A549 (cell line): Measurements from ENCODE around the gene EXT2. TPM values are rescaled to one million over a fixed set of nuclear protein-coding genes. Genes with fewer than 3 reads are reported as not detected.

Experiments used
- ATAC-seq, 2 experiments: fragments of 200-7000 bp in 1 of 2; fragments of >200 bp in 1 of 2; cut with Nextera tagmentation in 1 of 2; cut with Tn5 transposase in 1 of 2; 3 replicates each; pipeline versions ENCODE4 v1.8.0 to v1.9.1; 2018 to 2020; ENCODE audit warnings: mild to moderate bottlenecking in 1 of 2, moderate library complexity in 1 of 2
- CTCF ChIA-PET: fragments of 300-600 bp; sonication (Branson Sonifier 250); formaldehyde crosslinking; extraction: SDS; loops from one replicate; lab custom pipeline; 2021; ENCODE audit warnings: antibody characterized with exemption, inconsistent platforms; lab: Yijun Ruan, JAX
- POLR2A ChIA-PET: fragments of 350-600 bp; formaldehyde crosslinking; extraction: SDS; loops from one replicate; lab custom pipeline; 2021; ENCODE audit warnings: antibody characterized with exemption, inconsistent platforms; lab: Yijun Ruan, JAX
- DNase-seq, 2 experiments: peaks; one replicate each; pipeline versions ENCODE4 v3.0.0 to v3.0.0-alpha.2; 2011 to 2016; ENCODE audit warnings: low read depth in 1 of 2, low spot score in 1 of 2
- FAIRE-seq: peaks from 2 replicates; lab custom pipeline; 2011; peaks lifted over from hg19 to GRCh38; lab: Jason Lieb, UNC
- H3K27ac ChIP-seq, 2 experiments: fragments of >200 bp; sonication (Bioruptor Twin); formaldehyde crosslinking; 3 replicates each; pipeline ENCODE4 v1.5.1; 2016 to 2017
- H3K4me1 ChIP-seq: fragments of >200 bp; sonication (Bioruptor Twin); formaldehyde crosslinking; 3 replicates; pipeline ENCODE4 v1.6.1; 2016
- H3K4me2 ChIP-seq: fragments of >200 bp; sonication (Bioruptor Twin); formaldehyde crosslinking; 3 replicates; pipeline ENCODE4 v1.6.1; 2016
- H3K4me3 ChIP-seq: fragments of >200 bp; sonication (Bioruptor Twin); formaldehyde crosslinking; 3 replicates; pipeline ENCODE4 v1.5.1; 2016
- H3K9me3 ChIP-seq: fragments of >200 bp; sonication (Bioruptor Twin); formaldehyde crosslinking; 3 replicates; pipeline ENCODE4 v1.6.1; 2016
- CBX2 ChIP-seq: fragments of 200-600 bp; sonication (generic); IDR thresholded peaks from 2 replicates; pipeline ENCODE4 v1.6.1; 2016; ENCODE audit warnings: low read depth, mild to moderate bottlenecking, borderline replicate concordance
- CBX8 ChIP-seq: fragments of 200-600 bp; sonication (generic); IDR thresholded peaks from 2 replicates; pipeline ENCODE4 v1.6.1; 2016
- CHD2 ChIP-seq: fragments of 150-350 bp; IDR thresholded peaks from 2 replicates; pipeline ENCODE4 v1.6.1; 2014; ENCODE audit warnings: low read length; ENCODE audit not compliant: partially characterized antibody
- EHF ChIP-seq: fragments of 250-450 bp; sonication (Bioruptor Pico); IDR thresholded peaks from 2 replicates; pipeline ENCODE4 v1.5.0; 2020; ENCODE audit warnings: mild to moderate bottlenecking
- ESRRA ChIP-seq: fragments of 150-350 bp; IDR thresholded peaks from 2 replicates; pipeline ENCODE4 v1.6.1; 2014; ENCODE audit warnings: mild to moderate bottlenecking, low read length, borderline replicate concordance
- FOSL2 ChIP-seq, 2 experiments: fragments of 450-650 bp in 1 of 2; fragments of >200 bp in 1 of 2; sonication (Bioruptor Twin) in 1 of 2; formaldehyde crosslinking; IDR thresholded peaks; 2 replicates each; pipeline versions ENCODE4 v1.5.0 to v1.6.1; 2016 to 2020; ENCODE audit warnings: mild to moderate bottlenecking in 1 of 2, moderate library complexity in 1 of 2
- FOXS1 ChIP-seq: fragments of 250-450 bp; sonication (Bioruptor Pico); IDR thresholded peaks from 2 replicates; pipeline ENCODE4 v1.5.0; 2020; ENCODE audit warnings: mild to moderate bottlenecking, moderate library complexity
- HOXB13 ChIP-seq: fragments of 250-450 bp; sonication (Bioruptor Pico); IDR thresholded peaks from 2 replicates; pipeline ENCODE4 v1.5.0; 2020; ENCODE audit warnings: low read depth, mild to moderate bottlenecking, moderate library complexity
- MAFK ChIP-seq: fragments of 450-650 bp; IDR thresholded peaks from 2 replicates; pipeline ENCODE4 v1.6.1; 2014; ENCODE audit not compliant: partially characterized antibody
- PHF8 ChIP-seq: fragments of 200-600 bp; sonication (generic); IDR thresholded peaks from 2 replicates; pipeline ENCODE4 v1.6.1; 2016; ENCODE audit warnings: low read depth, mild to moderate bottlenecking, antibody characterized with exemption, moderate library complexity, borderline replicate concordance
- POLR2A ChIP-seq: IDR thresholded peaks from 2 replicates; pipeline ENCODE4 v1.6.1; 2012; ENCODE audit warnings: mild to moderate bottlenecking, low read length
- RARB ChIP-seq: fragments of 250-450 bp; sonication (Bioruptor Pico); IDR thresholded peaks from 2 replicates; pipeline ENCODE4 v1.8.0; 2021; ENCODE audit warnings: mild to moderate bottlenecking, moderate library complexity
- RCOR1 ChIP-seq: fragments of 150-350 bp; IDR thresholded peaks from 2 replicates; pipeline ENCODE4 v1.6.1; 2014; ENCODE audit warnings: antibody characterized with exemption, low read length, low read depth
- SREBF2 ChIP-seq: fragments of 450-650 bp; IDR thresholded peaks from 2 replicates; pipeline ENCODE4 v1.6.1; 2014; ENCODE audit warnings: mild to moderate bottlenecking, moderate library complexity
- TFCP2L1 ChIP-seq: fragments of 250-450 bp; sonication (Bioruptor Pico); IDR thresholded peaks from 2 replicates; pipeline ENCODE4 v1.5.0; 2021; ENCODE audit warnings: mild to moderate bottlenecking
- TP53 ChIP-seq: fragments of 250-450 bp; sonication (Bioruptor Pico); IDR thresholded peaks from 2 replicates; pipeline ENCODE4 v1.5.0; 2021; ENCODE audit warnings: mild to moderate bottlenecking, moderate library complexity
- WGBS: methylation state at CpG from one replicate; pipeline ENCODE4 v1.1.6; 2017; ENCODE audit errors: missing lambda C conversion rate; 5-methylcytosine and 5-hydroxymethylcytosine counted together
- polyA plus RNA-seq, 4 experiments: library from polyadenylated mRNA; depleted of rRNA in 3 of 4; stranded (reverse); fragments of >200 nt; fragmentation: RNase III in 1 of 4; extraction: RNeasy Plus Mini Kit Qiagen cat#74134 plus additional on column Dnase treatment in 1 of 4; gene quantifications; 2 replicates in 3 of 4; 3 replicates in 1 of 4; pipeline ENCODE4 v1.2.3, GENCODE V29; 2011 to 2017
- TF ChIP-seq, protein P1 (sequence below): fragments of 200-600 bp; sonication (generic); IDR thresholded peaks from 2 replicates; pipeline ENCODE4 v1.6.1; 2016; ENCODE audit warnings: antibody characterized with exemption, mild to moderate bottlenecking, moderate library complexity
- TF ChIP-seq, protein P2 (sequence below): fragments of 450-650 bp; IDR thresholded peaks from 2 replicates; pipeline ENCODE4 v1.6.1; 2014; ENCODE audit warnings: antibody characterized with exemption
- TF ChIP-seq, protein P3 (sequence below): fragments of >200 bp; sonication (Bioruptor Twin); formaldehyde crosslinking; IDR thresholded peaks from 3 replicates; pipeline ENCODE4 v1.6.1; 2016
- TF ChIP-seq, protein P4 (sequence below): fragments of >200 bp; sonication (Bioruptor Twin); formaldehyde crosslinking; IDR thresholded peaks from 2 replicates; pipeline ENCODE4 v1.6.1; 2016

Gene EXT2
- polyA plus RNA-seq, 2 of the 4 experiments (the other 2 are of a cell fraction), result 56.5 to 77.3 TPM

DNA sequence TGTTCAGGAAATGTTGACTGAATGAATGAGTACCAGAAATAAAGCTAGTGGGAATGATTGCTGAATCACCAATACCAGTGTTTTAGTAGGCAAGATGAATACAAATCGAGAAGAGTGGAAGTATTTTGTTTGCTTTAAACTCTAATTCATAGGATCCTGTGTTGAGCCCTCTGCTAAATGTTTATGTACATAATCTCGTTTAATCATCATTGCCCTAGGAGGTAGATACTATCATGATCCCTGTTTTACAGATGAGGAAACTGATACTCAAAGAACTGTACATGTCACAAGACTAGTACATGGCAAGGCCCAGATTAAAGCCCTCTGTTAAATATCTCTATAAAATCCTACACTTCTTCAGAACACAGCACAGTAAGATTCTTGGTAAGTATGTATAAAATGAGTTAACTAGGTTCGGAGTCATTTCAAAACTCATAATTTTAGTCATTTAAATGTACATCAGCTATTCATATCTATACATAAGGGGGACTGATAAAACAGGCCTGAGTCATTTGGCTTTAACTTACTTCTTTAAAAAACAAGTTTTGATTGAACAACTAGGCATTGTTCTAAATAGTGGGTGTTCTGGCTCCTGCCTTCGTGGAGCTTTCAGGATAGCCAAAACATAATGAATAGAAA, 97.1 kb downstream of the EXT2 start:
- no peak overlapping the region for H3K4me2 ChIP-seq
- ATAC-seq, result no peak
- peaks cover 27% of the 10 kb centered on the region for H3K9me3 ChIP-seq
- 72% methylated on average over 4 of the region's 4 CpGs for WGBS
- no peak overlapping the region for H3K4me3 ChIP-seq
- ChIA-PET POLR2A (no interaction called here), CTCF (interaction anchor here (0.6 kb wide), 2 partner anchors 128 to 349 kb away, joined by 3 to 4 read pairs; no protein-coding TSS in a partner anchor)
- H3K4me1 ChIP-seq, result no peaks in the 10 kb centered on the region
- FAIRE-seq, result no peak
- DNase-seq, result no peak
- H3K27ac ChIP-seq, result no peak overlapping the region
- TF ChIP-seq CHD2 (no peak), ESRRA (no peak)
- TF ChIP-seq, protein P1, sequence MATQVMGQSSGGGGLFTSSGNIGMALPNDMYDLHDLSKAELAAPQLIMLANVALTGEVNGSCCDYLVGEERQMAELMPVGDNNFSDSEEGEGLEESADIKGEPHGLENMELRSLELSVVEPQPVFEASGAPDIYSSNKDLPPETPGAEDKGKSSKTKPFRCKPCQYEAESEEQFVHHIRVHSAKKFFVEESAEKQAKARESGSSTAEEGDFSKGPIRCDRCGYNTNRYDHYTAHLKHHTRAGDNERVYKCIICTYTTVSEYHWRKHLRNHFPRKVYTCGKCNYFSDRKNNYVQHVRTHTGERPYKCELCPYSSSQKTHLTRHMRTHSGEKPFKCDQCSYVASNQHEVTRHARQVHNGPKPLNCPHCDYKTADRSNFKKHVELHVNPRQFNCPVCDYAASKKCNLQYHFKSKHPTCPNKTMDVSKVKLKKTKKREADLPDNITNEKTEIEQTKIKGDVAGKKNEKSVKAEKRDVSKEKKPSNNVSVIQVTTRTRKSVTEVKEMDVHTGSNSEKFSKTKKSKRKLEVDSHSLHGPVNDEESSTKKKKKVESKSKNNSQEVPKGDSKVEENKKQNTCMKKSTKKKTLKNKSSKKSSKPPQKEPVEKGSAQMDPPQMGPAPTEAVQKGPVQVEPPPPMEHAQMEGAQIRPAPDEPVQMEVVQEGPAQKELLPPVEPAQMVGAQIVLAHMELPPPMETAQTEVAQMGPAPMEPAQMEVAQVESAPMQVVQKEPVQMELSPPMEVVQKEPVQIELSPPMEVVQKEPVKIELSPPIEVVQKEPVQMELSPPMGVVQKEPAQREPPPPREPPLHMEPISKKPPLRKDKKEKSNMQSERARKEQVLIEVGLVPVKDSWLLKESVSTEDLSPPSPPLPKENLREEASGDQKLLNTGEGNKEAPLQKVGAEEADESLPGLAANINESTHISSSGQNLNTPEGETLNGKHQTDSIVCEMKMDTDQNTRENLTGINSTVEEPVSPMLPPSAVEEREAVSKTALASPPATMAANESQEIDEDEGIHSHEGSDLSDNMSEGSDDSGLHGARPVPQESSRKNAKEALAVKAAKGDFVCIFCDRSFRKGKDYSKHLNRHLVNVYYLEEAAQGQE, result no peak

DNA sequence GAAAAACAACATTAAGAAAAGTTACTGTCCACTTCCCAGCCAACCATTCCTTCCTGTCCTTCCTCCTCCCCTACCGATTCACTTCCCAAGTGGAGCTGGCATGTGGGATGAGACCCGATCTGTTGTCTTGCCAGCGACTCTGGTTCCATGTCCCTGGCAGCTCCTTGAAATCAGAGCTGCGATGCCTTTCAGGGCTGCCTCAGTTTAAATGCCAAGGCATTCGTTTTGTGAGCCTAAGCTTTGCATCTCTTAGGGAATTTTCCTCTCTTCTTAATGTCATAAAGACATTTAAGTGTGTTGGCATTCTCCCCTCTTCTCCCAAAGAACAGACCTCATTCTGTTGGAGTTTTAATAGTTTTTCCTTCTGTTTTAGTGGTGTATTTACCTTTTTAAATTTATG, 98.4 kb downstream of the EXT2 start:
- no peak for ATAC-seq
- no peak for DNase-seq
- Histone ChIP-seq H3K27ac (no peak overlapping the region), H3K4me2 (no peak overlapping the region), H3K9me3 (peaks cover 16% of the 10 kb centered on the region), H3K4me3 (no peak overlapping the region), H3K4me1 (no peaks in the 10 kb centered on the region)
- FAIRE-seq, result no peak
- ChIA-PET POLR2A (no interaction called here), CTCF (no interaction called here)
- TF ChIP-seq MAFK (no peak), RARB (CRISPR knock-in tag) (no peak), TFCP2L1 (CRISPR knock-in tag) (no peak), ESRRA (no peak), CBX2 (no peak), POLR2A (no peak), TP53 (CRISPR knock-in tag) (no peak), HOXB13 (CRISPR knock-in tag) (no peak), PHF8 (no peak), RCOR1 (no peak), EHF (CRISPR knock-in tag) (no peak), FOSL2 (IDR thresholded peaks at IDR 0.05) (no peak), FOSL2 (CRISPR knock-in tag; IDR thresholded peaks at IDR 0.05) (no peak), FOXS1 (no peak), CBX8 (no peak), SREBF2 (no peak)
- TF ChIP-seq, protein P2, sequence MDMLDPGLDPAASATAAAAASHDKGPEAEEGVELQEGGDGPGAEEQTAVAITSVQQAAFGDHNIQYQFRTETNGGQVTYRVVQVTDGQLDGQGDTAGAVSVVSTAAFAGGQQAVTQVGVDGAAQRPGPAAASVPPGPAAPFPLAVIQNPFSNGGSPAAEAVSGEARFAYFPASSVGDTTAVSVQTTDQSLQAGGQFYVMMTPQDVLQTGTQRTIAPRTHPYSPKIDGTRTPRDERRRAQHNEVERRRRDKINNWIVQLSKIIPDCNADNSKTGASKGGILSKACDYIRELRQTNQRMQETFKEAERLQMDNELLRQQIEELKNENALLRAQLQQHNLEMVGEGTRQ, result no peak
- TF ChIP-seq, protein P3, sequence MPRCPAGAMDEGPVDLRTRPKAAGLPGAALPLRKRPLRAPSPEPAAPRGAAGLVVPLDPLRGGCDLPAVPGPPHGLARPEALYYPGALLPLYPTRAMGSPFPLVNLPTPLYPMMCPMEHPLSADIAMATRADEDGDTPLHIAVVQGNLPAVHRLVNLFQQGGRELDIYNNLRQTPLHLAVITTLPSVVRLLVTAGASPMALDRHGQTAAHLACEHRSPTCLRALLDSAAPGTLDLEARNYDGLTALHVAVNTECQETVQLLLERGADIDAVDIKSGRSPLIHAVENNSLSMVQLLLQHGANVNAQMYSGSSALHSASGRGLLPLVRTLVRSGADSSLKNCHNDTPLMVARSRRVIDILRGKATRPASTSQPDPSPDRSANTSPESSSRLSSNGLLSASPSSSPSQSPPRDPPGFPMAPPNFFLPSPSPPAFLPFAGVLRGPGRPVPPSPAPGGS, result no peak
- TF ChIP-seq, protein P4, sequence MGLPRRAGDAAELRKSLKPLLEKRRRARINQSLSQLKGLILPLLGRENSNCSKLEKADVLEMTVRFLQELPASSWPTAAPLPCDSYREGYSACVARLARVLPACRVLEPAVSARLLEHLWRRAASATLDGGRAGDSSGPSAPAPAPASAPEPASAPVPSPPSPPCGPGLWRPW, result no peak
- WGBS, result 86% methylated on average over 5 of the region's 5 CpGs
